Measurements from ENCODE around the gene HSF4.

GRCh38 chr16:67191411-67191994, 27.0 kb downstream of the HSF4 start:
- TF ChIP-seq CTCF (IDR thresholded peaks at IDR 0.05; ENCODE audit: insufficient read depth, low read length, poor library complexity, severe bottlenecking), result no peak
- no peak for TF ChIP-seq EZH2phosphoT487 (conservative IDR thresholded peaks at IDR 0.05; ENCODE audit: low read length)

All from SU-DHL-6 (cell line).